Body of pancreas (tissue), 4 donors: Measurements from ENCODE around the gene FOXP1. TPM values are rescaled to one million over a fixed set of nuclear protein-coding genes. Genes with fewer than 3 reads are reported as not detected.

Experiments
- ATAC-seq: fragments of 150-250 bp; one replicate; pipeline ENCODE4 v1.9.1; 2016
- DNase-seq, 4 donors: peaks; one replicate each; pipeline ENCODE4 v3.0.0-alpha.2; 2019
- H3K27ac ChIP-seq, 4 donors: fragments of 200-600 bp; sonication (generic); 1 replicate in 3 of 4; 2 replicates in 1 of 4; pipeline versions ENCODE4 v1.5.1 to v1.6.1; 2016 to 2019; ENCODE audit warnings: mild to moderate bottlenecking in 1 of 4, mixed read lengths in 1 of 4, moderate library complexity in 1 of 4
- H3K27me3 ChIP-seq, 2 donors: fragments of 200-600 bp; sonication (generic); one replicate each; pipeline ENCODE4 v1.6.0; 2016; ENCODE audit warnings: mild to moderate bottlenecking in 1 of 2
- H3K36me3 ChIP-seq, 2 donors: fragments of 200-600 bp; sonication (generic); replicated peaks in 1 of 2; 2 replicates each; pipeline ENCODE4 v1.5.1; 2016; ENCODE audit warnings: low read depth in 2 of 2; ENCODE audit not compliant: insufficient read depth in 1 of 2
- H3K4me1 ChIP-seq: fragments of 200-600 bp; sonication (generic); one replicate; pipeline ENCODE4 v1.6.0; 2016
- H3K4me3 ChIP-seq, 2 donors: fragments of 200-600 bp; sonication (generic); 1 replicate in 1 of 2; 2 replicates in 1 of 2; pipeline ENCODE4 v1.5.1; 2016 to 2019
- H3K9me3 ChIP-seq, 3 donors: fragments of 200-600 bp; sonication (generic); 1 replicate in 2 of 3; 2 replicates in 1 of 3; pipeline ENCODE4 v1.5.1; 2016
- CTCF ChIP-seq, 7 experiments: fragments of 450-650 bp in 4 of 7; fragments of 200-600 bp in 3 of 7; sonication (generic) in 3 of 7; IDR thresholded peaks; one replicate each; pipeline ENCODE4 v1.5.1; 2016 to 2019; ENCODE audit warnings: antibody characterized with exemption in 7 of 7
- POLR2A ChIP-seq, 3 donors: fragments of 450-650 bp; IDR thresholded peaks; one replicate each; pipeline ENCODE4 v1.6.1; 2016; ENCODE audit warnings: antibody characterized with exemption in 3 of 3, mild to moderate bottlenecking in 2 of 3
- WGBS, 2 donors: methylation state at CpG; one replicate each; pipeline ENCODE4 v1.1.5; 2017; 5-methylcytosine and 5-hydroxymethylcytosine counted together
- intact Hi-C: fragments of 100-400 bp; cut with DNase I; formaldehyde crosslinking; loops from one replicate; pipeline ENCODE4 v1.15.1; 2023
- total RNA-seq, 2 donors: library from RNA; depleted of rRNA; stranded (reverse); fragments of >200 nt; gene quantifications; one replicate each; pipeline ENCODE4 v1.1.0, GENCODE V29; 2016

Gene FOXP1
- total RNA-seq, 2 donors from 2014 or later: 85.7 to 86.1 TPM

GRCh38 chr3:71077070-71077469, 506.5 kb downstream of the FOXP1 start:
- Histone ChIP-seq H3K27me3 (no peaks in the 10 kb centered on the region), H3K4me1 (peaks cover 18% of the 10 kb centered on the region), H3K27ac (no peak overlapping the region), H3K36me3 (no peaks in the 10 kb centered on the region), H3K4me3 (no peak overlapping the region), H3K9me3 (no peaks in the 10 kb centered on the region)
- intact Hi-C loops: no loop called here
- DNase-seq: no peak
- WGBS, 2 donors: 56 to 62% methylated on average over 3 of the region's 3 CpGs
- no peak for ATAC-seq
- TF ChIP-seq POLR2A (IDR thresholded peaks at IDR 0.05): no peak
- TF ChIP-seq CTCF (IDR thresholded peaks at IDR 0.05): no peak

GRCh38 chr3:71076361-71077002, 507.0 kb downstream of the FOXP1 start:
- no peaks in the 10 kb centered on the region for H3K9me3 ChIP-seq
- no peak overlapping the region for H3K27ac ChIP-seq
- no peaks in the 10 kb centered on the region for H3K36me3 ChIP-seq
- peaks cover 18% of the 10 kb centered on the region for H3K4me1 ChIP-seq
- TF ChIP-seq CTCF (IDR thresholded peaks at IDR 0.05): no peak
- TF ChIP-seq POLR2A (IDR thresholded peaks at IDR 0.05): no peak
- H3K27me3 ChIP-seq: no peaks in the 10 kb centered on the region
- H3K4me3 ChIP-seq: no peak overlapping the region
- intact Hi-C loops: no loop called here
- 95 to 98% methylated on average over 5 of the region's 5 CpGs for WGBS, 2 donors
- ATAC-seq (peak; percentile 35), DNase-seq (no peak)

- Histone ChIP-seq H3K9me3 (no peaks in the 10 kb centered on the region), H3K27me3 (no peaks in the 10 kb centered on the region), H3K36me3 (no peaks in the 10 kb centered on the region), H3K4me1 (peaks cover 18% of the 10 kb centered on the region), H3K4me3 (no peak overlapping the region), H3K27ac (no peak overlapping the region)
- ATAC-seq (no peak), DNase-seq (no peak)
- TF ChIP-seq POLR2A (IDR thresholded peaks at IDR 0.05) (no peak), CTCF (IDR thresholded peaks at IDR 0.05) (no peak)
- intact Hi-C loops: no loop called here
- WGBS, 2 donors: 92 to 93% methylated on average over 2 of the region's 2 CpGs
Measured at GRCh38 chr3:71075494-71075893, 508.0 kb downstream of the FOXP1 start.

GRCh38 chr3:71074423-71074822, 509.1 kb downstream of the FOXP1 start:
- intact Hi-C loops: no loop called here
- peaks cover 21% of the 10 kb centered on the region for H3K4me1 ChIP-seq
- no peak for ATAC-seq

More at GRCh38 chr3:71074423-71074822, 509.1 kb downstream of the FOXP1 start:
- TF ChIP-seq CTCF (IDR thresholded peaks at IDR 0.05) (no peak), POLR2A (IDR thresholded peaks at IDR 0.05) (no peak)
- Histone ChIP-seq H3K4me3 (no peak overlapping the region), H3K9me3 (no peaks in the 10 kb centered on the region), H3K27me3 (no peaks in the 10 kb centered on the region), H3K36me3 (no peaks in the 10 kb centered on the region), H3K27ac (no peak overlapping the region)
- DNase-seq: no peak
- 82 to 96% methylated on average over 3 of the region's 3 CpGs for WGBS, 2 donors
